ENCODE measurements around the gene CALD1. TPM values are rescaled to one million over a fixed set of nuclear protein-coding genes. Genes with fewer than 3 reads are reported as not detected.

CALD1 gene
- total RNA-seq, 1 donor from 2014 or later = 61.8 TPM

GRCh38 chr7:134847851-134848588, 68.6 kb downstream of the CALD1 start:
- Mint-ChIP-seq H3K4me1 (ENCODE audit: low read depth, unreplicated experiment) (peaks cover 1% of the 10 kb centered on the region), H3K27me3 (ENCODE audit: unreplicated experiment) (no peaks in the 10 kb centered on the region), H3K9me3 (ENCODE audit: unreplicated experiment) (no peaks in the 10 kb centered on the region), H3K4me3 (ENCODE audit: unreplicated experiment) (no peak overlapping the region), H3K36me3 (ENCODE audit: unreplicated experiment) (no peaks in the 10 kb centered on the region), H3K27ac (ENCODE audit: unreplicated experiment) (no peak overlapping the region)
- TF ChIP-seq, protein P1, sequence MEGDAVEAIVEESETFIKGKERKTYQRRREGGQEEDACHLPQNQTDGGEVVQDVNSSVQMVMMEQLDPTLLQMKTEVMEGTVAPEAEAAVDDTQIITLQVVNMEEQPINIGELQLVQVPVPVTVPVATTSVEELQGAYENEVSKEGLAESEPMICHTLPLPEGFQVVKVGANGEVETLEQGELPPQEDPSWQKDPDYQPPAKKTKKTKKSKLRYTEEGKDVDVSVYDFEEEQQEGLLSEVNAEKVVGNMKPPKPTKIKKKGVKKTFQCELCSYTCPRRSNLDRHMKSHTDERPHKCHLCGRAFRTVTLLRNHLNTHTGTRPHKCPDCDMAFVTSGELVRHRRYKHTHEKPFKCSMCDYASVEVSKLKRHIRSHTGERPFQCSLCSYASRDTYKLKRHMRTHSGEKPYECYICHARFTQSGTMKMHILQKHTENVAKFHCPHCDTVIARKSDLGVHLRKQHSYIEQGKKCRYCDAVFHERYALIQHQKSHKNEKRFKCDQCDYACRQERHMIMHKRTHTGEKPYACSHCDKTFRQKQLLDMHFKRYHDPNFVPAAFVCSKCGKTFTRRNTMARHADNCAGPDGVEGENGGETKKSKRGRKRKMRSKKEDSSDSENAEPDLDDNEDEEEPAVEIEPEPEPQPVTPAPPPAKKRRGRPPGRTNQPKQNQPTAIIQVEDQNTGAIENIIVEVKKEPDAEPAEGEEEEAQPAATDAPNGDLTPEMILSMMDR (IDR thresholded peaks at IDR 0.05; ENCODE audit: partially characterized antibody, unreplicated experiment) = no peak
- DNase-seq = no peak

- TF ChIP-seq, protein P1 (IDR thresholded peaks at IDR 0.05; ENCODE audit: partially characterized antibody, unreplicated experiment) = no peak
- Mint-ChIP-seq H3K27me3 (ENCODE audit: unreplicated experiment) (no peaks in the 10 kb centered on the region), H3K27ac (ENCODE audit: unreplicated experiment) (no peak overlapping the region), H3K9me3 (ENCODE audit: unreplicated experiment) (no peaks in the 10 kb centered on the region), H3K4me1 (ENCODE audit: low read depth, unreplicated experiment) (peaks cover 4% of the 10 kb centered on the region), H3K36me3 (ENCODE audit: unreplicated experiment) (no peaks in the 10 kb centered on the region), H3K4me3 (ENCODE audit: unreplicated experiment) (no peak overlapping the region)
- DNase-seq = no peak
Observed at GRCh38 chr7:134850066-134850465, 70.6 kb downstream of the CALD1 start.

DNA sequence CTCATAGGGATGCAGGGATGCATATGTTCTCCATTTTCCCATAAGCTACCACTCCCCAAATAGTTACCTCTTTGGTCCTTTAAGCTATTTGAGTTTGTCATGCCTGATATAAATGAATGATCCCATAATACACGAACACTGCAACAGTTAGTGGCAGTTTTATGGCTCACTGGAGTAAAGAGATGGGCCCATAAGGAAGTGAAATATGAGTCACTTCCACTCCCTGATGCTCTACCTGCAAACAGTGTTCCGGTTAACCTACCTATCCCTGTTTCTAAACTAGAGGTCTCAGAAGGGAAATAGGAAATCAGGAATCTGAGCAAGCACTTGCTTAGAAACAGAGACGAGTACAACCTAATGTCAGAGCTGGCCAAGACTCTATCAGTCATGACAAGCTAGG, 71.7 kb downstream of the CALD1 start:
- no peaks in the 10 kb centered on the region for H3K36me3 Mint-ChIP-seq (ENCODE audit: unreplicated experiment)
- H3K27ac Mint-ChIP-seq (ENCODE audit: unreplicated experiment) = no peak overlapping the region
- H3K27me3 Mint-ChIP-seq (ENCODE audit: unreplicated experiment) = no peaks in the 10 kb centered on the region
- H3K4me3 Mint-ChIP-seq (ENCODE audit: unreplicated experiment) = no peak overlapping the region
- TF ChIP-seq, protein P1 (IDR thresholded peaks at IDR 0.05; ENCODE audit: partially characterized antibody, unreplicated experiment) = no peak
- DNase-seq = no peak
- peaks cover 6% of the 10 kb centered on the region for H3K4me1 Mint-ChIP-seq (ENCODE audit: low read depth, unreplicated experiment)
- no peaks in the 10 kb centered on the region for H3K9me3 Mint-ChIP-seq (ENCODE audit: unreplicated experiment)

DNA sequence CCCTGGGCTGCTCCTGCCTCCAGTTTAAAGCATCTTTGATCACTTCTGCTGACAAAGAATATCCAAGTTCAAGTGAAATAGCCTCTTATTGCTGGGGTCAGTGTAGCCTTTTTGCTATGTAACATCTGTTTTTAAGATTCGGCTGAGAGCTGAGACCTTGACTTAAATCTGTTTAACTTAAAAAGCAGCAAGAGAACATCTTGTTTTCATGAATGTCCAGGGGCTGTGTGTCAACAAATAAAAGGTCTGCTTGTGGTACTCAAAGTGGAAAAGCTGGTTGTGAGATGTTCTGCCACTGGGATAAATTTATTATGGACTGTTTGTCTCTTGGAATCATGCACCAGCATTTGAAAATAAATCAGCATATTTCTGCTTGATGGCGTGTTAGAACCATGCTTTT, 73.2 kb downstream of the CALD1 start:
- no peak overlapping the region for H3K27ac Mint-ChIP-seq (ENCODE audit: unreplicated experiment)
- no peak overlapping the region for H3K4me3 Mint-ChIP-seq (ENCODE audit: unreplicated experiment)
- H3K4me1 Mint-ChIP-seq (ENCODE audit: low read depth, unreplicated experiment) = peaks cover 6% of the 10 kb centered on the region
- no peaks in the 10 kb centered on the region for H3K9me3 Mint-ChIP-seq (ENCODE audit: unreplicated experiment)
- no peaks in the 10 kb centered on the region for H3K36me3 Mint-ChIP-seq (ENCODE audit: unreplicated experiment)
- TF ChIP-seq, protein P1 (IDR thresholded peaks at IDR 0.05; ENCODE audit: partially characterized antibody, unreplicated experiment) = no peak
- no peak for DNase-seq
- H3K27me3 Mint-ChIP-seq (ENCODE audit: unreplicated experiment) = no peaks in the 10 kb centered on the region

GRCh38 chr7:134854816-134855215, 75.4 kb downstream of the CALD1 start:
- Mint-ChIP-seq H3K4me1 (ENCODE audit: low read depth, unreplicated experiment) (peaks cover 6% of the 10 kb centered on the region), H3K36me3 (ENCODE audit: unreplicated experiment) (no peaks in the 10 kb centered on the region), H3K27me3 (ENCODE audit: unreplicated experiment) (no peaks in the 10 kb centered on the region), H3K4me3 (ENCODE audit: unreplicated experiment) (no peak overlapping the region), H3K9me3 (ENCODE audit: unreplicated experiment) (no peaks in the 10 kb centered on the region), H3K27ac (ENCODE audit: unreplicated experiment) (no peak overlapping the region)
- no peak for DNase-seq
- TF ChIP-seq, protein P1 (IDR thresholded peaks at IDR 0.05; ENCODE audit: partially characterized antibody, unreplicated experiment) = no peak

Data from glutamatergic neuron (in vitro differentiated cells).